Keratinocyte (primary cell): Measurements from ENCODE around the gene SLC25A24.
"Not testable (repeated sequence)": the region's sequence is repeated elsewhere in the genome, so short reads cannot be mapped to it uniquely, and the experiment has no call there.

Source experiments
- EZH2 ChIP-seq: IDR thresholded peaks from one replicate; pipeline ENCODE4 v1.6.1; 2012; ENCODE audit warnings: inconsistent platforms, mild to moderate bottlenecking, low read length, moderate library complexity
- TF ChIP-seq, protein P1 (sequence below), 3 experiments: IDR thresholded peaks in 1 of 3; conservative IDR thresholded peaks in 1 of 3; optimal IDR thresholded peaks in 1 of 3; 2 replicates in 2 of 3; 3 replicates in 1 of 3; pipeline versions ENCODE3 to v1.5.1; 2011; ENCODE audit warnings: low read length in 3 of 3, mild to moderate bottlenecking in 3 of 3, moderate library complexity in 2 of 3, control low read depth in 1 of 3, inconsistent platforms in 1 of 3; ENCODE audit not compliant: insufficient read depth in 2 of 3; ENCODE audit errors: extremely low read depth in 1 of 3

DNA sequence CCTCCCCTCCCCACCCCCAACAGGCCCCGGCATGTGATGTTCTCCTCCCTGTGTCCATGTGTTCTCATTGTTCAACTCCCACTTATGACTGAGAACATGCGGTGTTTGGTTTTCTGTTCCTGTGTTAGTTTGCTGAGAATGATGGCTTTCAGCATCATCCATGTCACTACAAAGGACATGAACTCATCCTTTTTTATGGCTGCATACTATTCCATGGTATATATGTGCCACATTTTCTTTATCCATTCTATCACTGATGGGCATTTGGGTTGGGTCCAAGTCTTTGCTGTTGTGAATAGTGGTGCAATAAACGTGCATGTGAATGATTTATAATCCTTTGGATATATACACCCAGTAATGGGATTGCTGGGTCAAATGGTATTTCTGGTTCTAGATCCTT, 3.4 kb upstream of the SLC25A24 start:
- TF ChIP-seq, protein P1, sequence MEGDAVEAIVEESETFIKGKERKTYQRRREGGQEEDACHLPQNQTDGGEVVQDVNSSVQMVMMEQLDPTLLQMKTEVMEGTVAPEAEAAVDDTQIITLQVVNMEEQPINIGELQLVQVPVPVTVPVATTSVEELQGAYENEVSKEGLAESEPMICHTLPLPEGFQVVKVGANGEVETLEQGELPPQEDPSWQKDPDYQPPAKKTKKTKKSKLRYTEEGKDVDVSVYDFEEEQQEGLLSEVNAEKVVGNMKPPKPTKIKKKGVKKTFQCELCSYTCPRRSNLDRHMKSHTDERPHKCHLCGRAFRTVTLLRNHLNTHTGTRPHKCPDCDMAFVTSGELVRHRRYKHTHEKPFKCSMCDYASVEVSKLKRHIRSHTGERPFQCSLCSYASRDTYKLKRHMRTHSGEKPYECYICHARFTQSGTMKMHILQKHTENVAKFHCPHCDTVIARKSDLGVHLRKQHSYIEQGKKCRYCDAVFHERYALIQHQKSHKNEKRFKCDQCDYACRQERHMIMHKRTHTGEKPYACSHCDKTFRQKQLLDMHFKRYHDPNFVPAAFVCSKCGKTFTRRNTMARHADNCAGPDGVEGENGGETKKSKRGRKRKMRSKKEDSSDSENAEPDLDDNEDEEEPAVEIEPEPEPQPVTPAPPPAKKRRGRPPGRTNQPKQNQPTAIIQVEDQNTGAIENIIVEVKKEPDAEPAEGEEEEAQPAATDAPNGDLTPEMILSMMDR (optimal IDR thresholded peaks at IDR 0.05 in 1 of 3, IDR thresholded peaks at IDR 0.05 in 1 of 3, conservative IDR thresholded peaks at IDR 0.05 in 1 of 3; ENCODE audit: extremely low read depth in 1 of 3, insufficient read depth in 2 of 3, low read length in 3 of 3) = not testable (repeated sequence)
- TF ChIP-seq EZH2 = not testable (repeated sequence)
